Prostate gland (tissue), 2 donors: ENCODE data around the gene EEA1.

ENCODE experiments used
- CTCF ChIP-seq, 4 experiments: fragments of 200-600 bp in 2 of 4; fragments of 450-650 bp in 2 of 4; sonication (generic) in 2 of 4; IDR thresholded peaks; 1 replicate in 3 of 4; 2 replicates in 1 of 4; pipeline ENCODE4 v1.5.1; 2016 to 2019; ENCODE audit warnings: antibody characterized with exemption in 4 of 4, mild to moderate bottlenecking in 2 of 4, moderate library complexity in 2 of 4
- POLR2A ChIP-seq: fragments of 450-650 bp; IDR thresholded peaks from one replicate; pipeline ENCODE4 v1.6.1; 2016; ENCODE audit warnings: antibody characterized with exemption, mild to moderate bottlenecking
- POLR2AphosphoS5 ChIP-seq: sonication (generic); formaldehyde crosslinking; IDR thresholded peaks from one replicate; pipeline ENCODE4 v1.6.1; 2017; ENCODE audit warnings: antibody characterized with exemption

GRCh38 chr12:92764831-92765230 is 164.3 kb downstream of the EEA1 start:
- TF ChIP-seq POLR2A (no peak), CTCF (IDR thresholded peaks at IDR 0.05) (no peak), POLR2AphosphoS5 (no peak)
